A673 (cell line): ENCODE data around the gene NME3.

Experiments
- EZH2 ChIP-seq: fragments of 200-600 bp; sonication (generic); IDR thresholded peaks from 2 replicates; pipeline ENCODE4 v1.6.1; 2017; ENCODE audit warnings: borderline replicate concordance, low read depth, mild to moderate bottlenecking, mixed read lengths, antibody characterized with exemption, low read length; ENCODE audit not compliant: poor library complexity, severe bottlenecking
- TF ChIP-seq, protein P1 (sequence below): fragments of 300-800, 200-600 bp; sonication (generic); conservative IDR thresholded peaks from 2 replicates; pipeline ENCODE4 v1.5.1; 2017; ENCODE audit warnings: low read depth, mild to moderate bottlenecking, antibody characterized with exemption, low read length, moderate library complexity, mixed read lengths

DNA sequence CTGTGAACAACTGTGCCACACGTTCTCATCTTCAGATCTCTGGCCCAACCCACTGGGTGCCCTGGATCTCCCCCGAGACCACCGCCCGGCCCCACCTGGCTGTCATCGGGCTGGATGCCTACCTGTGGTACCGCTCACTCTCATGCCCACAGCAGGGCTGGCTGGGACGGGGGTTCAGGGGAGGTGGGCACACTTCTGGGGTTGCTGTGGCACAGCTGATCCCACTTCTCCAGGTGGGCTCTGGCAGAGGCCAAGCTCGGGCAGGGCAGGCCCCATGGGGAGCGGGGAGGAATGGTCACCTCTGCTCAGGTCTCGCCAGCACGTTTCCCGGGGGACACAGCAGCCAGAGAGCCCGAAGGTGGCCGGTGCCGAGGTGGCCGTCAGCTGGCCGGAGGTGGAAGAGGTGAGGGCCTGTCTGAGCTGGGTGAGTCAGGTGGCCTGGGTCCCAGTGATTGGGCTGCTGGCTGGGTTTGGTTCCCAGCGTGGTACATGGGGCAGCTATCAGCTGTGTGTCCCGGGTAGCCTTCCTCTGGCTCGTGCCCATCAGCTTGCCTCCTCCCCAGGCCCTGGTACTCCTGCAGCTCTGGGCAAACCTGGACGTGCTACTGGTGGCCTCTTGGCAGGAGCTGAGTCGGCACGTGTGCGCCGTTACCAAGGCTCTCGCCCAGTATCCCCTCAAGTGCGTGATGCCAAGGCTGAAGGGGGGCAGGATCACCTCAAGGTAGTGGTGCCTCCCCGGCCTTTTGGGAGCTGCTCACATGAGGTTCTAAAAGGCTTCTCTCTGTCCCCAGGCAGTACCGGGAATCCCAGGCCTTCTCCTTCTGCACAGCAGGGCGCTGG is 3.9 kb upstream of the NME3 start:
- TF ChIP-seq, protein P1, sequence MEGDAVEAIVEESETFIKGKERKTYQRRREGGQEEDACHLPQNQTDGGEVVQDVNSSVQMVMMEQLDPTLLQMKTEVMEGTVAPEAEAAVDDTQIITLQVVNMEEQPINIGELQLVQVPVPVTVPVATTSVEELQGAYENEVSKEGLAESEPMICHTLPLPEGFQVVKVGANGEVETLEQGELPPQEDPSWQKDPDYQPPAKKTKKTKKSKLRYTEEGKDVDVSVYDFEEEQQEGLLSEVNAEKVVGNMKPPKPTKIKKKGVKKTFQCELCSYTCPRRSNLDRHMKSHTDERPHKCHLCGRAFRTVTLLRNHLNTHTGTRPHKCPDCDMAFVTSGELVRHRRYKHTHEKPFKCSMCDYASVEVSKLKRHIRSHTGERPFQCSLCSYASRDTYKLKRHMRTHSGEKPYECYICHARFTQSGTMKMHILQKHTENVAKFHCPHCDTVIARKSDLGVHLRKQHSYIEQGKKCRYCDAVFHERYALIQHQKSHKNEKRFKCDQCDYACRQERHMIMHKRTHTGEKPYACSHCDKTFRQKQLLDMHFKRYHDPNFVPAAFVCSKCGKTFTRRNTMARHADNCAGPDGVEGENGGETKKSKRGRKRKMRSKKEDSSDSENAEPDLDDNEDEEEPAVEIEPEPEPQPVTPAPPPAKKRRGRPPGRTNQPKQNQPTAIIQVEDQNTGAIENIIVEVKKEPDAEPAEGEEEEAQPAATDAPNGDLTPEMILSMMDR, result no peak
- no peak for TF ChIP-seq EZH2
